Natural killer cell (primary cell): ENCODE results near the gene PLK1. TPM values are rescaled to one million over a fixed set of nuclear protein-coding genes. Genes with fewer than 3 reads are reported as not detected.
"Not testable (repeated sequence)": the region's sequence is repeated elsewhere in the genome, so short reads cannot be mapped to it uniquely, and the experiment has no call there.

Experiments used
- ATAC-seq, 3 donors: fragments of 150-1000 bp in 2 of 3; fragments of 200-7000 bp in 1 of 3; cut with Tn5 transposase; 1 replicate in 1 of 3; 2 replicates in 2 of 3; pipeline ENCODE4 v1.10.0; 2021; ENCODE audit warnings: mild to moderate bottlenecking in 2 of 3, moderate library complexity in 2 of 3
- DNase-seq, 2 donors: peaks; one replicate each; pipeline versions ENCODE4 v3.0.0 to v3.0.0-alpha.2; 2013 to 2021; ENCODE audit warnings: mixed read lengths in 1 of 2
- H3K27ac ChIP-seq: one replicate; pipeline ENCODE4 v1.5.1; 2013; ENCODE audit warnings: mild to moderate bottlenecking, low read length
- H3K27me3 ChIP-seq: one replicate; pipeline ENCODE4 v1.6.1; 2013; ENCODE audit warnings: low read length; ENCODE audit not compliant: control insufficient read depth, insufficient read depth
- H3K36me3 ChIP-seq: one replicate; pipeline ENCODE4 v1.6.1; 2013; ENCODE audit warnings: low read length; ENCODE audit not compliant: control insufficient read depth, insufficient read depth
- H3K4me1 ChIP-seq: one replicate; pipeline ENCODE4 v1.6.1; 2013; ENCODE audit warnings: low read length; ENCODE audit not compliant: control insufficient read depth, insufficient read depth
- H3K4me3 ChIP-seq: one replicate; pipeline ENCODE4 v1.5.1; 2013; ENCODE audit warnings: low read length
- H3K9me3 ChIP-seq: one replicate; pipeline ENCODE4 v1.6.1; 2013; ENCODE audit warnings: low read length; ENCODE audit not compliant: control insufficient read depth, insufficient read depth
- H3K27ac Mint-ChIP-seq, 2 donors: one replicate each; pipeline ENCODE4 v1.8.0; 2022; ENCODE audit warnings: mild to moderate bottlenecking in 2 of 2, mixed read lengths in 2 of 2, moderate library complexity in 1 of 2
- H3K27me3 Mint-ChIP-seq, 2 donors: one replicate each; pipeline ENCODE4 v1.8.0; 2022; ENCODE audit warnings: low read depth in 2 of 2, mixed read lengths in 2 of 2
- H3K36me3 Mint-ChIP-seq: one replicate; pipeline ENCODE4 v1.8.0; 2022; ENCODE audit warnings: mixed read lengths
- H3K4me1 Mint-ChIP-seq, 2 donors: one replicate each; pipeline ENCODE4 v1.8.0; 2022; ENCODE audit warnings: mixed read lengths in 2 of 2
- H3K4me3 Mint-ChIP-seq: one replicate; pipeline ENCODE4 v1.8.0; 2022; ENCODE audit warnings: mild to moderate bottlenecking, moderate library complexity, mixed read lengths
- H3K9me3 Mint-ChIP-seq, 2 donors: one replicate each; pipeline ENCODE4 v1.8.0; 2022; ENCODE audit warnings: mixed read lengths in 2 of 2
- CTCF ChIP-seq: fragments of 200-600 bp; IDR thresholded peaks from one replicate; pipeline ENCODE4 v1.8.0; 2022; ENCODE audit warnings: antibody characterized with exemption
- WGBS: methylation state at CpG from one replicate; pipeline ENCODE4 v1.1.7; 2013; ENCODE audit warnings: missing lambda C conversion rate; ENCODE audit not compliant: insufficient coverage; 5-methylcytosine and 5-hydroxymethylcytosine counted together
- intact Hi-C: fragments of 100-400 bp; cut with micrococcal nuclease; formaldehyde crosslinking; loops from one replicate; pipeline ENCODE4 v1.14.2; 2022
- total RNA-seq, 4 donors: library from RNA; stranded (reverse); fragments of 120-200 nt in 1 of 4; gene quantifications; one replicate each; pipeline versions ENCODE4 v1.2.3 to v1.2.4, GENCODE V29; 2013 to 2022

Gene PLK1
- total RNA-seq, 3 donors from 2014 or later (not counting 1 experiment from before 2014, with no cell fraction given) = 0.66 to 2.9 (median 1.7) TPM

GRCh38 chr16:23729503-23730424, 51.1 kb downstream of the PLK1 start:
- no peaks in the 10 kb centered on the region for H3K9me3 ChIP-seq
- H3K4me3 ChIP-seq = no peak overlapping the region
- intact Hi-C loops = no loop called here
- no peaks in the 10 kb centered on the region for H3K9me3 Mint-ChIP-seq
- H3K36me3 ChIP-seq = no peaks in the 10 kb centered on the region
- peaks cover 4% of the 10 kb centered on the region for H3K4me1 ChIP-seq
- H3K27ac Mint-ChIP-seq = no peak overlapping the region
- TF ChIP-seq CTCF = no peak
- no peak for DNase-seq
- no peak overlapping the region for H3K27ac ChIP-seq
- H3K4me3 Mint-ChIP-seq = no peak overlapping the region
- no peaks in the 10 kb centered on the region for H3K36me3 Mint-ChIP-seq
- 87% methylated on average over 12 of the region's 12 CpGs for WGBS
- no peak for ATAC-seq
- peaks cover 4 to 15% of the 10 kb centered on the region in 2 donors for H3K27me3 Mint-ChIP-seq
- peaks cover 5 to 6% of the 10 kb centered on the region in 2 donors for H3K4me1 Mint-ChIP-seq
- H3K27me3 ChIP-seq = no peaks in the 10 kb centered on the region

- intact Hi-C loops = loop anchor here (2.0 kb wide), 2 partner anchors 302 to 518 kb away; no protein-coding TSS in a partner anchor
- H3K4me3 ChIP-seq = no peak overlapping the region
- H3K4me3 Mint-ChIP-seq = no peak overlapping the region
- H3K27ac Mint-ChIP-seq = no peak overlapping the region
- H3K4me1 ChIP-seq = no peaks in the 10 kb centered on the region
- H3K36me3 Mint-ChIP-seq = no peaks in the 10 kb centered on the region
- no peaks in the 10 kb centered on the region for H3K27me3 ChIP-seq
- no peaks in the 10 kb centered on the region for H3K36me3 ChIP-seq
- no peak overlapping the region for H3K27ac ChIP-seq
- peaks cover 0 to 5% of the 10 kb centered on the region in 2 donors for H3K4me1 Mint-ChIP-seq
- WGBS = 87% methylated on average over 19 of the region's 19 CpGs
- ATAC-seq = no peak
- TF ChIP-seq CTCF = no peak
- H3K27me3 Mint-ChIP-seq = peaks cover 7 to 8% of the 10 kb centered on the region in 2 donors
- no peaks in the 10 kb centered on the region for H3K9me3 Mint-ChIP-seq
- no peaks in the 10 kb centered on the region for H3K9me3 ChIP-seq
- no peak for DNase-seq
Measured at GRCh38 chr16:23734176-23734893, 55.6 kb downstream of the PLK1 start.

- H3K36me3 Mint-ChIP-seq, H3K27ac ChIP-seq, H3K9me3 Mint-ChIP-seq, ATAC-seq, H3K4me3 Mint-ChIP-seq, H3K4me1 ChIP-seq, H3K36me3 ChIP-seq, intact Hi-C loops, H3K27me3 ChIP-seq, H3K4me3 ChIP-seq, H3K9me3 ChIP-seq, H3K27ac Mint-ChIP-seq, DNase-seq, H3K4me1 Mint-ChIP-seq: not testable (repeated sequence)
- WGBS = no CpG with 5 or more reads among the region's 1 CpG
- H3K27me3 Mint-ChIP-seq = peaks cover 11 to 15% of the 10 kb centered on the region in 2 donors
Measured at GRCh38 chr16:23737423-23738028, 58.8 kb downstream of the PLK1 start.

GRCh38 chr16:23739516-23739915, 60.8 kb downstream of the PLK1 start:
- Histone ChIP-seq H3K9me3 (no peaks in the 10 kb centered on the region), H3K4me1 (no peaks in the 10 kb centered on the region), H3K27me3 (no peaks in the 10 kb centered on the region), H3K4me3 (no peak overlapping the region), H3K27ac (no peak overlapping the region), H3K36me3 (no peaks in the 10 kb centered on the region)
- Mint-ChIP-seq H3K27me3 (peaks cover 23 to 27% of the 10 kb centered on the region in 2 donors), H3K4me1 (peaks cover 0 to 5% of the 10 kb centered on the region in 2 donors), H3K27ac (no peak overlapping the region), H3K36me3 (no peaks in the 10 kb centered on the region), H3K9me3 (no peaks in the 10 kb centered on the region), H3K4me3 (no peak overlapping the region)
- 57% methylated on average over 1 of the region's 1 CpG for WGBS
- no peak for TF ChIP-seq CTCF
- ATAC-seq (no peak), DNase-seq (no peak)
- intact Hi-C loops = no loop called here
